M059J (cell line): ENCODE measurements around the gene PCDH9. TPM values are rescaled to one million over a fixed set of nuclear protein-coding genes. Genes with fewer than 3 reads are reported as not detected.

ENCODE experiments used
- DNase-seq: peaks from one replicate; pipeline ENCODE4 v3.0.0-alpha.2; 2012; ENCODE audit warnings: low read depth
- total RNA-seq: library from RNA; depleted of rRNA; stranded (reverse); fragments of >200 nt; shearing (Covaris generic); gene quantifications from 2 replicates; pipeline ENCODE4 v1.2.3, GENCODE V29; 2014

PCDH9 gene
- total RNA-seq, 1 experiment from 2014 or later: 0.05 TPM

- no peak for DNase-seq
Observed at GRCh38 chr13:66528180-66528579, 702.0 kb downstream of the PCDH9 start.

GRCh38 chr13:66520511-66521355 lies 709.4 kb downstream of the PCDH9 start:
- no peak for DNase-seq

- DNase-seq: no peak
Observed at GRCh38 chr13:66519259-66519658, 710.9 kb downstream of the PCDH9 start.

GRCh38 chr13:66518068-66518467 lies 712.1 kb downstream of the PCDH9 start:
- no peak for DNase-seq

GRCh38 chr13:66513728-66514127 lies 716.4 kb downstream of the PCDH9 start:
- no peak for DNase-seq

GRCh38 chr13:66509175-66509574 lies 721.0 kb downstream of the PCDH9 start:
- DNase-seq: no peak

- DNase-seq: no peak
Observed at GRCh38 chr13:66508153-66508909, 721.8 kb downstream of the PCDH9 start.

GRCh38 chr13:66506979-66507378 lies 723.2 kb downstream of the PCDH9 start:
- no peak for DNase-seq

- no peak for DNase-seq
Observed at GRCh38 chr13:66506051-66506777, 723.9 kb downstream of the PCDH9 start.

- DNase-seq: no peak
Observed at GRCh38 chr13:66503890-66504289, 726.2 kb downstream of the PCDH9 start.

GRCh38 chr13:66501181-66501580 lies 729.0 kb downstream of the PCDH9 start:
- no peak for DNase-seq

- DNase-seq: no peak
Observed at GRCh38 chr13:66492479-66492878, 737.7 kb downstream of the PCDH9 start.

- DNase-seq: no peak
Observed at GRCh38 chr13:66491251-66491650, 738.9 kb downstream of the PCDH9 start.

GRCh38 chr13:66489586-66489985 lies 740.5 kb downstream of the PCDH9 start:
- DNase-seq: no peak

GRCh38 chr13:66489172-66489571 lies 741.0 kb downstream of the PCDH9 start:
- DNase-seq: no peak

GRCh38 chr13:66483712-66484111 lies 746.4 kb downstream of the PCDH9 start:
- DNase-seq: no peak

GRCh38 chr13:66482836-66483235 lies 747.3 kb downstream of the PCDH9 start:
- no peak for DNase-seq

- DNase-seq: no peak
Observed at GRCh38 chr13:66477816-66478215, 752.3 kb downstream of the PCDH9 start.

GRCh38 chr13:66475061-66475460 lies 755.1 kb downstream of the PCDH9 start:
- no peak for DNase-seq

GRCh38 chr13:66469745-66470144 lies 760.4 kb downstream of the PCDH9 start:
- no peak for DNase-seq

GRCh38 chr13:66468656-66469055 lies 761.5 kb downstream of the PCDH9 start:
- no peak for DNase-seq

GRCh38 chr13:66462187-66462586 lies 767.9 kb downstream of the PCDH9 start:
- DNase-seq: no peak
